Measurements from ENCODE around the gene SBF2.
A peak's percentile ranks its signal among the peaks of the same experiment; 100 is the strongest.
"Not testable (repeated sequence)": the region's sequence is repeated elsewhere in the genome, so short reads cannot be mapped to it uniquely, and the experiment has no call there.

Gene SBF2

GRCh38 chr11:10058356-10058755, 235.7 kb downstream of the SBF2 start:
- H3K9me3 ChIP-seq (ENCODE audit: low read length) = no peaks in the 10 kb centered on the region
- H3K4me1 ChIP-seq (ENCODE audit: insufficient read depth, low read length) = no peaks in the 10 kb centered on the region
- H3K36me3 ChIP-seq (ENCODE audit: insufficient read depth, low read length) = no peaks in the 10 kb centered on the region
- no peak overlapping the region for H3K27ac ChIP-seq (ENCODE audit: low read depth, low read length)
- no peak overlapping the region for H3K9ac ChIP-seq (ENCODE audit: low read length)
- no peaks in the 10 kb centered on the region for H3K27me3 ChIP-seq (ENCODE audit: control insufficient read depth in 1 of 2, insufficient read depth in 2 of 2, low read length in 2 of 2)
- no peak overlapping the region for H3K4me3 ChIP-seq (ENCODE audit: low read depth in 1 of 2, low read length in 2 of 2)

GRCh38 chr11:10051868-10052586, 242.0 kb downstream of the SBF2 start:
- Histone ChIP-seq H3K4me1 (ENCODE audit: insufficient read depth, low read length) (peaks cover 3% of the 10 kb centered on the region), H3K4me3 (ENCODE audit: low read depth in 1 of 2, low read length in 2 of 2) (no peak overlapping the region), H3K27me3 (ENCODE audit: control insufficient read depth in 1 of 2, insufficient read depth in 2 of 2, low read length in 2 of 2) (no peaks in the 10 kb centered on the region), H3K9ac (ENCODE audit: low read length) (no peak overlapping the region), H3K27ac (ENCODE audit: low read depth, low read length) (no peak overlapping the region), H3K9me3 (ENCODE audit: low read length) (no peaks in the 10 kb centered on the region), H3K36me3 (ENCODE audit: insufficient read depth, low read length) (no peaks in the 10 kb centered on the region)

- Histone ChIP-seq H3K4me3 (ENCODE audit: low read depth in 1 of 2, low read length in 2 of 2) (no peak overlapping the region), H3K4me1 (ENCODE audit: insufficient read depth, low read length) (peaks cover 3% of the 10 kb centered on the region), H3K27me3 (ENCODE audit: control insufficient read depth in 1 of 2, insufficient read depth in 2 of 2, low read length in 2 of 2) (no peaks in the 10 kb centered on the region), H3K27ac (ENCODE audit: low read depth, low read length) (no peak overlapping the region), H3K9ac (ENCODE audit: low read length) (no peak overlapping the region), H3K9me3 (ENCODE audit: low read length) (no peaks in the 10 kb centered on the region), H3K36me3 (ENCODE audit: insufficient read depth, low read length) (no peaks in the 10 kb centered on the region)
These were observed 243.5 kb downstream of the SBF2 start for GRCh38 chr11:10050561-10050960.

GRCh38 chr11:10049756-10050155, 244.3 kb downstream of the SBF2 start:
- Histone ChIP-seq H3K9me3 (ENCODE audit: low read length) (peaks cover 2% of the 10 kb centered on the region), H3K4me3 (ENCODE audit: low read depth in 1 of 2, low read length in 2 of 2) (no peak overlapping the region), H3K27ac (ENCODE audit: low read depth, low read length) (no peak overlapping the region), H3K27me3 (ENCODE audit: control insufficient read depth in 1 of 2, insufficient read depth in 2 of 2, low read length in 2 of 2) (no peaks in the 10 kb centered on the region), H3K36me3 (ENCODE audit: insufficient read depth, low read length) (no peaks in the 10 kb centered on the region), H3K4me1 (ENCODE audit: insufficient read depth, low read length) (peaks cover 3% of the 10 kb centered on the region), H3K9ac (ENCODE audit: low read length) (no peak overlapping the region)

- Histone ChIP-seq H3K27me3 (ENCODE audit: control insufficient read depth in 1 of 2, insufficient read depth in 2 of 2, low read length in 2 of 2) (no peaks in the 10 kb centered on the region), H3K36me3 (ENCODE audit: insufficient read depth, low read length) (no peaks in the 10 kb centered on the region), H3K9me3 (ENCODE audit: low read length) (peaks cover 8% of the 10 kb centered on the region), H3K4me1 (ENCODE audit: insufficient read depth, low read length) (peaks cover 3% of the 10 kb centered on the region), H3K4me3 (ENCODE audit: low read depth in 1 of 2, low read length in 2 of 2) (no peak overlapping the region), H3K9ac (ENCODE audit: low read length) (no peak overlapping the region), H3K27ac (ENCODE audit: low read depth, low read length) (no peak overlapping the region)
These were observed 245.7 kb downstream of the SBF2 start for GRCh38 chr11:10048350-10048749.

GRCh38 chr11:10044618-10045017, 249.4 kb downstream of the SBF2 start:
- Histone ChIP-seq H3K4me1 (ENCODE audit: insufficient read depth, low read length) (peaks cover under 1% of the 10 kb centered on the region), H3K36me3 (ENCODE audit: insufficient read depth, low read length) (no peaks in the 10 kb centered on the region), H3K27ac (ENCODE audit: low read depth, low read length) (no peak overlapping the region)

GRCh38 chr11:10042699-10043098, 251.3 kb downstream of the SBF2 start:
- Histone ChIP-seq H3K9ac (ENCODE audit: low read length) (no peak overlapping the region), H3K36me3 (ENCODE audit: insufficient read depth, low read length) (no peaks in the 10 kb centered on the region), H3K27me3 (ENCODE audit: control insufficient read depth in 1 of 2, insufficient read depth in 2 of 2, low read length in 2 of 2) (no peaks in the 10 kb centered on the region), H3K4me1 (ENCODE audit: insufficient read depth, low read length) (peaks cover 9% of the 10 kb centered on the region), H3K4me3 (ENCODE audit: low read depth in 1 of 2, low read length in 2 of 2) (no peak overlapping the region), H3K27ac (ENCODE audit: low read depth, low read length) (no peak overlapping the region), H3K9me3 (ENCODE audit: low read length) (peaks cover 8% of the 10 kb centered on the region)

More at GRCh38 chr11:10044618-10045017, 249.4 kb downstream of the SBF2 start:
- Histone ChIP-seq H3K27me3 (ENCODE audit: control insufficient read depth in 1 of 2, insufficient read depth in 2 of 2, low read length in 2 of 2) (no peaks in the 10 kb centered on the region), H3K4me3 (ENCODE audit: low read depth in 1 of 2, low read length in 2 of 2) (peak overlapping the region in 1 of 2 donors; percentile 13), H3K9me3 (ENCODE audit: low read length) (peaks cover 8% of the 10 kb centered on the region), H3K9ac (ENCODE audit: low read length) (no peak overlapping the region)

- no peak overlapping the region for H3K27ac ChIP-seq (ENCODE audit: low read depth, low read length)
- H3K4me1 ChIP-seq (ENCODE audit: insufficient read depth, low read length) = peaks cover 9% of the 10 kb centered on the region
- no peak overlapping the region for H3K4me3 ChIP-seq (ENCODE audit: low read depth in 1 of 2, low read length in 2 of 2)
- no peaks in the 10 kb centered on the region for H3K27me3 ChIP-seq (ENCODE audit: control insufficient read depth in 1 of 2, insufficient read depth in 2 of 2, low read length in 2 of 2)
- no peaks in the 10 kb centered on the region for H3K36me3 ChIP-seq (ENCODE audit: insufficient read depth, low read length)
- H3K9me3 ChIP-seq (ENCODE audit: low read length) = peaks cover 8% of the 10 kb centered on the region
- no peak overlapping the region for H3K9ac ChIP-seq (ENCODE audit: low read length)
These were observed 252.1 kb downstream of the SBF2 start for GRCh38 chr11:10041748-10042446.

- Histone ChIP-seq H3K9me3 (ENCODE audit: low read length) (peaks cover 8% of the 10 kb centered on the region), H3K9ac (ENCODE audit: low read length) (no peak overlapping the region), H3K4me1 (ENCODE audit: insufficient read depth, low read length) (peaks cover 9% of the 10 kb centered on the region), H3K27me3 (ENCODE audit: control insufficient read depth in 1 of 2, insufficient read depth in 2 of 2, low read length in 2 of 2) (no peaks in the 10 kb centered on the region), H3K27ac (ENCODE audit: low read depth, low read length) (no peak overlapping the region), H3K36me3 (ENCODE audit: insufficient read depth, low read length) (no peaks in the 10 kb centered on the region), H3K4me3 (ENCODE audit: low read depth in 1 of 2, low read length in 2 of 2) (no peak overlapping the region)
These were observed 252.7 kb downstream of the SBF2 start for GRCh38 chr11:10041332-10041731.

GRCh38 chr11:10038521-10039302, 255.3 kb downstream of the SBF2 start:
- H3K27me3 ChIP-seq (ENCODE audit: control insufficient read depth in 1 of 2, insufficient read depth in 2 of 2, low read length in 2 of 2) = no peaks in the 10 kb centered on the region
- H3K4me3 ChIP-seq (ENCODE audit: low read depth in 1 of 2, low read length in 2 of 2) = no peak overlapping the region
- H3K4me1 ChIP-seq (ENCODE audit: insufficient read depth, low read length) = peaks cover 9% of the 10 kb centered on the region
- no peak overlapping the region for H3K9ac ChIP-seq (ENCODE audit: low read length)
- H3K9me3 ChIP-seq (ENCODE audit: low read length) = no peaks in the 10 kb centered on the region
- H3K36me3 ChIP-seq (ENCODE audit: insufficient read depth, low read length) = no peaks in the 10 kb centered on the region
- H3K27ac ChIP-seq (ENCODE audit: low read depth, low read length) = no peak overlapping the region

GRCh38 chr11:10035932-10036331, 258.1 kb downstream of the SBF2 start:
- H3K9me3 ChIP-seq (ENCODE audit: low read length); H3K9ac ChIP-seq (ENCODE audit: low read length); H3K4me3 ChIP-seq (ENCODE audit: low read depth in 1 of 2, low read length in 2 of 2); H3K36me3 ChIP-seq (ENCODE audit: insufficient read depth, low read length); H3K27me3 ChIP-seq (ENCODE audit: control insufficient read depth in 1 of 2, insufficient read depth in 2 of 2, low read length in 2 of 2); H3K27ac ChIP-seq (ENCODE audit: low read depth, low read length); H3K4me1 ChIP-seq (ENCODE audit: insufficient read depth, low read length): not testable (repeated sequence)

Data from muscle layer of colon (tissue), 2 donors.